Gastrocnemius medialis (tissue), 4 donors: Measurements from ENCODE around the gene MRPS25.

Source experiments
- POLR2A ChIP-seq, 2 donors: fragments of 450-650 bp; IDR thresholded peaks; one replicate each; pipeline ENCODE4 v1.6.1; 2017; ENCODE audit warnings: antibody characterized with exemption in 2 of 2, mild to moderate bottlenecking in 2 of 2, moderate library complexity in 2 of 2
- TF ChIP-seq, protein P1 (sequence below), 5 experiments: fragments of 450-650 bp in 3 of 5; fragments of 200-600 bp in 2 of 5; sonication (generic) in 2 of 5; IDR thresholded peaks in 4 of 5; conservative IDR thresholded peaks in 1 of 5; 1 replicate in 4 of 5; 2 replicates in 1 of 5; pipeline ENCODE4 v1.5.1; 2016 to 2019; ENCODE audit warnings: antibody characterized with exemption in 5 of 5, mild to moderate bottlenecking in 3 of 5, moderate library complexity in 3 of 5

- TF ChIP-seq, protein P1, sequence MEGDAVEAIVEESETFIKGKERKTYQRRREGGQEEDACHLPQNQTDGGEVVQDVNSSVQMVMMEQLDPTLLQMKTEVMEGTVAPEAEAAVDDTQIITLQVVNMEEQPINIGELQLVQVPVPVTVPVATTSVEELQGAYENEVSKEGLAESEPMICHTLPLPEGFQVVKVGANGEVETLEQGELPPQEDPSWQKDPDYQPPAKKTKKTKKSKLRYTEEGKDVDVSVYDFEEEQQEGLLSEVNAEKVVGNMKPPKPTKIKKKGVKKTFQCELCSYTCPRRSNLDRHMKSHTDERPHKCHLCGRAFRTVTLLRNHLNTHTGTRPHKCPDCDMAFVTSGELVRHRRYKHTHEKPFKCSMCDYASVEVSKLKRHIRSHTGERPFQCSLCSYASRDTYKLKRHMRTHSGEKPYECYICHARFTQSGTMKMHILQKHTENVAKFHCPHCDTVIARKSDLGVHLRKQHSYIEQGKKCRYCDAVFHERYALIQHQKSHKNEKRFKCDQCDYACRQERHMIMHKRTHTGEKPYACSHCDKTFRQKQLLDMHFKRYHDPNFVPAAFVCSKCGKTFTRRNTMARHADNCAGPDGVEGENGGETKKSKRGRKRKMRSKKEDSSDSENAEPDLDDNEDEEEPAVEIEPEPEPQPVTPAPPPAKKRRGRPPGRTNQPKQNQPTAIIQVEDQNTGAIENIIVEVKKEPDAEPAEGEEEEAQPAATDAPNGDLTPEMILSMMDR (IDR thresholded peaks at IDR 0.05 in 4 of 5, conservative IDR thresholded peaks at IDR 0.05 in 1 of 5): no peak
- TF ChIP-seq POLR2A (IDR thresholded peaks at IDR 0.05): no peak
Observed at GRCh38 chr3:15079091-15079490, 14.0 kb upstream of the MRPS25 start.
